ENCODE measurements around the gene IGSF1. TPM values are rescaled to one million over a fixed set of nuclear protein-coding genes. Genes with fewer than 3 reads are reported as not detected.

Gene IGSF1
- total RNA-seq, 4 donors from 2014 or later = 0.76 TPM; not detected in 3

DNA sequence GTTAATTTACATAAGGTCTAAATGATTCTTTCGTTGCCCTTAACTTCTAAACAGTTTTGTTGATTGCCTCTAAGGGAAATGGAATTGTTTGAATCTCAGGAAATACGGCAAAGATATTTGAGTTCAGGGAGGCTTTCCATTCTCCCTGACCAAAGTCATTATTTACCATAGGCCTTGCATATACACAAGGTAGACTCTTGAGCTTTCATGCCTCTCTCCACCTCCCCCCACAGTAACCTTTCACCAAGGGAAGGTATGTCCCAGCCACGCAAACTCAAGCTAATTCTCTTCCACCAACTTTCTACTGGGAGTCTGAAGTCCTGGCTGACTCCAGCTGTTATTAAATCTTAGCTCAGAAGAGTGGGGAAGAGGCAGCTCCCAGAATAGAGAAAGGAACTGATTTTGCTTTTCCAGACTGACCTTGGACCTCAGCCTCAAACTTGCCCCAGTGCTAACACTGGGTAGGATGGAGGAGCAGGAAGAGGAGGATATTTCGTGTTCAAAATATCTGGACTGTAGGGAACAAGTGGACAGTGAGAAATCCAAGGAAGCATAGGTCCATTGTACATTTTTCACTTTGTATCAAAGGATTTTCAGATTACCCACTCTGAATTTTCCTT, 1.4 kb downstream of the IGSF1 start:
- TF ChIP-seq, protein P1, sequence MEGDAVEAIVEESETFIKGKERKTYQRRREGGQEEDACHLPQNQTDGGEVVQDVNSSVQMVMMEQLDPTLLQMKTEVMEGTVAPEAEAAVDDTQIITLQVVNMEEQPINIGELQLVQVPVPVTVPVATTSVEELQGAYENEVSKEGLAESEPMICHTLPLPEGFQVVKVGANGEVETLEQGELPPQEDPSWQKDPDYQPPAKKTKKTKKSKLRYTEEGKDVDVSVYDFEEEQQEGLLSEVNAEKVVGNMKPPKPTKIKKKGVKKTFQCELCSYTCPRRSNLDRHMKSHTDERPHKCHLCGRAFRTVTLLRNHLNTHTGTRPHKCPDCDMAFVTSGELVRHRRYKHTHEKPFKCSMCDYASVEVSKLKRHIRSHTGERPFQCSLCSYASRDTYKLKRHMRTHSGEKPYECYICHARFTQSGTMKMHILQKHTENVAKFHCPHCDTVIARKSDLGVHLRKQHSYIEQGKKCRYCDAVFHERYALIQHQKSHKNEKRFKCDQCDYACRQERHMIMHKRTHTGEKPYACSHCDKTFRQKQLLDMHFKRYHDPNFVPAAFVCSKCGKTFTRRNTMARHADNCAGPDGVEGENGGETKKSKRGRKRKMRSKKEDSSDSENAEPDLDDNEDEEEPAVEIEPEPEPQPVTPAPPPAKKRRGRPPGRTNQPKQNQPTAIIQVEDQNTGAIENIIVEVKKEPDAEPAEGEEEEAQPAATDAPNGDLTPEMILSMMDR (IDR thresholded peaks at IDR 0.05) = no peak
- no peak for TF ChIP-seq POLR2A (IDR thresholded peaks at IDR 0.05)
- H3K27ac ChIP-seq = no peak overlapping the region
- H3K4me1 ChIP-seq = peaks cover 0 to 6% (median 0%) of the 10 kb centered on the region in 3 donors
- H3K4me3 ChIP-seq = no peak overlapping the region
- WGBS, 2 donors = 42 to 80% methylated on average over 3 to 4 of the region's 4 CpGs
- intact Hi-C loops (cut with DNase I) = no loop called here
- no peaks in the 10 kb centered on the region for H3K36me3 ChIP-seq
- H3K27me3 ChIP-seq = no peaks in the 10 kb centered on the region
- no peak for DNase-seq
- H3K9me3 ChIP-seq = no peaks in the 10 kb centered on the region

DNA sequence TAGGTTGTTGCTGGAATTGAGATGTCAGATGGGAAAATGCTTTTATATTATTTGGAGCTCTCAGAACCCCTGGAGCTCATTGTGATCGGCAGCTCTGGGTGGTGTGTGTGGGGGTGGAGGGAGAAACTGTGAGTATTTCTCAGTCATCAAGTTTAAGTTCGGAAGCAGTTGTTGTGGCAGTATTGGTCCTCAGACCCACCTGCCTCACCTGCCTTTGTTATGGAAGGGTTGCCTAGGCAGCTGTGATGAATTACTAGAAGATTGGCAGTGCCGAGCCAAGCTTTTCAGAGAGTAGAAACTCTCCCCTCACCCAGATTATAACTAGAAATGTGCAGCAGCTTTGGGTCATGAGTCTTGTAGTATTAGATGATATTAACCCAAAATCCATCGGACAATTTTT, 9.5 kb downstream of the IGSF1 start:
- Histone ChIP-seq H3K4me3 (no peak overlapping the region), H3K9me3 (no peaks in the 10 kb centered on the region), H3K4me1 (no peaks in the 10 kb centered on the region), H3K36me3 (no peaks in the 10 kb centered on the region), H3K27me3 (no peaks in the 10 kb centered on the region), H3K27ac (no peak overlapping the region)
- WGBS, 2 donors = 47% methylated on average over 3 of the region's 4 CpGs; no CpG with 5 or more reads in 1 of the 2 donors
- TF ChIP-seq, protein P1 (IDR thresholded peaks at IDR 0.05) = no peak
- no peak for TF ChIP-seq POLR2A (IDR thresholded peaks at IDR 0.05)
- DNase-seq = no peak
- intact Hi-C loops (cut with DNase I) = no loop called here

DNA sequence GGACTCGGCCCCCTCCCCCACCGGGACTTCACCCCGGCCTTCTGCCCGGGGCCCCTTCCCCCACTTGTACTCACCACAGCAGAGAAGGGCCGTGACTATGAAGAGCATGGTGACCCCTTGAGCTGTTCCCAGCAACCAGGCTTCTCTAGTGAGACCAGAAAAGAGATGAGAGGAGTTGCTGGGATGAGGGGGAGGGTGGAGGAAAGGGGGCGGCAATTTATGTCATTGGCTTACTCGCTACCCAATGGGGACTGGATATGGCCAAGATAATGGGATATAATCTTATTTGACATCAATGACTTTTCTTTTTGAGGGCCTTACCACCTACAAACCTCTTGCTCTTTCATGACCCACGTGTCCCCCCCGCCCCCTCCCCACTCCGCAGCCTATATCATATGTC, 9.9 kb downstream of the IGSF1 start:
- Histone ChIP-seq H3K4me1 (no peaks in the 10 kb centered on the region), H3K27ac (no peak overlapping the region), H3K4me3 (no peak overlapping the region), H3K27me3 (no peaks in the 10 kb centered on the region), H3K9me3 (no peaks in the 10 kb centered on the region), H3K36me3 (no peaks in the 10 kb centered on the region)
- TF ChIP-seq, protein P1 (IDR thresholded peaks at IDR 0.05) = no peak
- no peak for TF ChIP-seq POLR2A (IDR thresholded peaks at IDR 0.05)
- 55% methylated on average over 8 of the region's 10 CpGs; no CpG with 5 or more reads in 1 of the 2 donors for WGBS, 2 donors
- intact Hi-C loops (cut with DNase I) = no loop called here
- no peak for DNase-seq

DNA sequence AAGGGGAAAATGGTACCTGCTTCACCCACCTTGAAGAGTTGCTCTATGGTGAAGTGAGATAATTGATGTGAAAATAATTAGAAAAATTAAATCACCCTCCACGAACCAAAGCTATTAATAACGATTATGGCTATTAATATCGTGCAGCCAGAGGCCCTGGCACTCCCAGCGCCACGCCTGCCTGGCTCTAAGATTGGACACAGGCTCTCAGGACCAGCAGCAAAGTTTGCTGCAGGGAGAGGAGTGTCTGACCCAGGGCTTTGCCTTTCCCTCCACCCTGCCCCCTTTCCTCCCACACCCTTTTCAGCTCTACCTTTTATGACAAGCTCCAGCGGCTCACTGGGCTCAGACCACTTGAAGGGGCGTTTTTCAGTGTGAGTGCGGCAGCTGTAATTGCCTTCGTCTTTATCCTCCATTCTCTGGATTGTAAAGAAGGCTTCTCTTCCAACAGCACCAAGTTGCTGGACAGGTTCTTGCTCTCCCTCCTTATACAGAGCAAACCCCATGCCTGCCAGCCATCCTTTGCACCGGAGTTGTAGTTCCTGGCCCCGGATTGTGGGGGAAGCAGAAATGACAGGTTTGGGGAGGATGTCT, 11.5 kb downstream of the IGSF1 start:
- Histone ChIP-seq H3K9me3 (no peaks in the 10 kb centered on the region), H3K27ac (no peak overlapping the region), H3K36me3 (no peaks in the 10 kb centered on the region), H3K27me3 (no peaks in the 10 kb centered on the region), H3K4me1 (no peaks in the 10 kb centered on the region), H3K4me3 (no peak overlapping the region)
- DNase-seq = no peak
- TF ChIP-seq POLR2A (IDR thresholded peaks at IDR 0.05) = no peak
- TF ChIP-seq, protein P1 (IDR thresholded peaks at IDR 0.05) = no peak
- intact Hi-C loops (cut with DNase I) = no loop called here
- 37 to 46% methylated on average over 5 to 9 of the region's 11 CpGs for WGBS, 2 donors

DNA sequence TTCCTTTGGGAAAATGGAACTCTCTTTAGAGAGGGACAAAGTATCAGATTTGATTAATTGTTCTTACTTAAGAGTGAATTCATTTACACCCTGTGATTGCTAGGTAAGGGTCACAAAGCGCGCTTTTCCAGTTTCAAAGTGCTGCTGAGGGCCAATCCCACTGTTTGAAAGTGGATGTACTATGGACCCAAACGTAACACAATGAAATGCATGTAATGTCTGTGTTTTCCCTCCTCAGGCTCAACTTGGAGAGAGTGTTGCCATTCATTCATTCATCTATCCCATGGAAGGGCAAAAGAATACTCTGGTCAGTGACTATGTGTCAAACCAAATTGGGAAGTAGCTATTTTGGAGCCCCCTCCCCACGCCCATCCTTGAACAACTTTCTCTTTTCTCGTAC, 16.1 kb downstream of the IGSF1 start:
- intact Hi-C loops (cut with DNase I) = no loop called here
- Histone ChIP-seq H3K36me3 (no peaks in the 10 kb centered on the region), H3K27ac (no peak overlapping the region), H3K27me3 (no peaks in the 10 kb centered on the region), H3K4me3 (no peak overlapping the region), H3K9me3 (no peaks in the 10 kb centered on the region), H3K4me1 (no peaks in the 10 kb centered on the region)
- no peak for TF ChIP-seq POLR2A (IDR thresholded peaks at IDR 0.05)
- TF ChIP-seq, protein P1 (IDR thresholded peaks at IDR 0.05) = no peak
- no peak for DNase-seq
- WGBS, 2 donors = 79 to 83% methylated on average over 4 to 5 of the region's 5 CpGs

All from esophagus squamous epithelium (tissue), 5 donors.